ENCODE data around the gene EPHB2.

DNA sequence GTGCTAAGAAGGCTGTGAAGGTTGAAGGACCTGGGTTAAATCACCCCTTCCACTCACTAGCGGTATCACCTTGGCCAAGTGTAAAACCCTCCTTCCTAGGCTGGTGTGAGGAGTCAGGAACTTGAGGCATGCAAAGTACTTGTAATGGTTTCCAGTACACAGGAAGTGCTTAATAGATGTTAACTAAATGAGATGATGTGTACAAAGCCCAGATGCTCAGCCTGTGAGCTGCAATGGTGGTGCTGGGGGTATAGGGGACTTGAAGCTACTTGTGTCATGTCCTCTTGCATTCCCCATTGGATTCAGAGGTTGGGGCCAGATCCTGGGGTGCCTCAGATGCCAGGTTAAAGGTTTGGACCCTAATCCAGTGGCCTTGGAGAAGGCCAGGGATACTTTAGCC is 75.5 kb downstream of the EPHB2 start:
- TF ChIP-seq, protein P1, sequence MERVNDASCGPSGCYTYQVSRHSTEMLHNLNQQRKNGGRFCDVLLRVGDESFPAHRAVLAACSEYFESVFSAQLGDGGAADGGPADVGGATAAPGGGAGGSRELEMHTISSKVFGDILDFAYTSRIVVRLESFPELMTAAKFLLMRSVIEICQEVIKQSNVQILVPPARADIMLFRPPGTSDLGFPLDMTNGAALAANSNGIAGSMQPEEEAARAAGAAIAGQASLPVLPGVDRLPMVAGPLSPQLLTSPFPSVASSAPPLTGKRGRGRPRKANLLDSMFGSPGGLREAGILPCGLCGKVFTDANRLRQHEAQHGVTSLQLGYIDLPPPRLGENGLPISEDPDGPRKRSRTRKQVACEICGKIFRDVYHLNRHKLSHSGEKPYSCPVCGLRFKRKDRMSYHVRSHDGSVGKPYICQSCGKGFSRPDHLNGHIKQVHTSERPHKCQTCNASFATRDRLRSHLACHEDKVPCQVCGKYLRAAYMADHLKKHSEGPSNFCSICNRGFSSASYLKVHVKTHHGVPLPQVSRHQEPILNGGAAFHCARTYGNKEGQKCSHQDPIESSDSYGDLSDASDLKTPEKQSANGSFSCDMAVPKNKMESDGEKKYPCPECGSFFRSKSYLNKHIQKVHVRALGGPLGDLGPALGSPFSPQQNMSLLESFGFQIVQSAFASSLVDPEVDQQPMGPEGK (tag by site-specific recombination; IDR thresholded peaks at IDR 0.05), result no peak
- TF ChIP-seq, protein P2, sequence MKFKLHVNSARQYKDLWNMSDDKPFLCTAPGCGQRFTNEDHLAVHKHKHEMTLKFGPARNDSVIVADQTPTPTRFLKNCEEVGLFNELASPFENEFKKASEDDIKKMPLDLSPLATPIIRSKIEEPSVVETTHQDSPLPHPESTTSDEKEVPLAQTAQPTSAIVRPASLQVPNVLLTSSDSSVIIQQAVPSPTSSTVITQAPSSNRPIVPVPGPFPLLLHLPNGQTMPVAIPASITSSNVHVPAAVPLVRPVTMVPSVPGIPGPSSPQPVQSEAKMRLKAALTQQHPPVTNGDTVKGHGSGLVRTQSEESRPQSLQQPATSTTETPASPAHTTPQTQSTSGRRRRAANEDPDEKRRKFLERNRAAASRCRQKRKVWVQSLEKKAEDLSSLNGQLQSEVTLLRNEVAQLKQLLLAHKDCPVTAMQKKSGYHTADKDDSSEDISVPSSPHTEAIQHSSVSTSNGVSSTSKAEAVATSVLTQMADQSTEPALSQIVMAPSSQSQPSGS (tag by site-specific recombination; IDR thresholded peaks at IDR 0.05; ENCODE audit: low read depth), result no peak
- TF ChIP-seq, protein P3, sequence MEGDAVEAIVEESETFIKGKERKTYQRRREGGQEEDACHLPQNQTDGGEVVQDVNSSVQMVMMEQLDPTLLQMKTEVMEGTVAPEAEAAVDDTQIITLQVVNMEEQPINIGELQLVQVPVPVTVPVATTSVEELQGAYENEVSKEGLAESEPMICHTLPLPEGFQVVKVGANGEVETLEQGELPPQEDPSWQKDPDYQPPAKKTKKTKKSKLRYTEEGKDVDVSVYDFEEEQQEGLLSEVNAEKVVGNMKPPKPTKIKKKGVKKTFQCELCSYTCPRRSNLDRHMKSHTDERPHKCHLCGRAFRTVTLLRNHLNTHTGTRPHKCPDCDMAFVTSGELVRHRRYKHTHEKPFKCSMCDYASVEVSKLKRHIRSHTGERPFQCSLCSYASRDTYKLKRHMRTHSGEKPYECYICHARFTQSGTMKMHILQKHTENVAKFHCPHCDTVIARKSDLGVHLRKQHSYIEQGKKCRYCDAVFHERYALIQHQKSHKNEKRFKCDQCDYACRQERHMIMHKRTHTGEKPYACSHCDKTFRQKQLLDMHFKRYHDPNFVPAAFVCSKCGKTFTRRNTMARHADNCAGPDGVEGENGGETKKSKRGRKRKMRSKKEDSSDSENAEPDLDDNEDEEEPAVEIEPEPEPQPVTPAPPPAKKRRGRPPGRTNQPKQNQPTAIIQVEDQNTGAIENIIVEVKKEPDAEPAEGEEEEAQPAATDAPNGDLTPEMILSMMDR (tag by site-specific recombination; IDR thresholded peaks at IDR 0.05), result no peak
- TF ChIP-seq TCF7L2 (IDR thresholded peaks at IDR 0.05; ENCODE audit: borderline replicate concordance, low read depth, low read length), result no peak
- TF ChIP-seq ZNF354C (tag by site-specific recombination; IDR thresholded peaks at IDR 0.05; ENCODE audit: borderline replicate concordance, low read depth), result no peak
- TF ChIP-seq, protein P4, sequence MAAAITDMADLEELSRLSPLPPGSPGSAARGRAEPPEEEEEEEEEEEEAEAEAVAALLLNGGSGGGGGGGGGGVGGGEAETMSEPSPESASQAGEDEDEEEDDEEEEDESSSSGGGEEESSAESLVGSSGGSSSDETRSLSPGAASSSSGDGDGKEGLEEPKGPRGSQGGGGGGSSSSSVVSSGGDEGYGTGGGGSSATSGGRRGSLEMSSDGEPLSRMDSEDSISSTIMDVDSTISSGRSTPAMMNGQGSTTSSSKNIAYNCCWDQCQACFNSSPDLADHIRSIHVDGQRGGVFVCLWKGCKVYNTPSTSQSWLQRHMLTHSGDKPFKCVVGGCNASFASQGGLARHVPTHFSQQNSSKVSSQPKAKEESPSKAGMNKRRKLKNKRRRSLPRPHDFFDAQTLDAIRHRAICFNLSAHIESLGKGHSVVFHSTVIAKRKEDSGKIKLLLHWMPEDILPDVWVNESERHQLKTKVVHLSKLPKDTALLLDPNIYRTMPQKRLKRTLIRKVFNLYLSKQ (tag by site-specific recombination; IDR thresholded peaks at IDR 0.05; ENCODE audit: borderline replicate concordance), result no peak
- TF ChIP-seq, protein P5, sequence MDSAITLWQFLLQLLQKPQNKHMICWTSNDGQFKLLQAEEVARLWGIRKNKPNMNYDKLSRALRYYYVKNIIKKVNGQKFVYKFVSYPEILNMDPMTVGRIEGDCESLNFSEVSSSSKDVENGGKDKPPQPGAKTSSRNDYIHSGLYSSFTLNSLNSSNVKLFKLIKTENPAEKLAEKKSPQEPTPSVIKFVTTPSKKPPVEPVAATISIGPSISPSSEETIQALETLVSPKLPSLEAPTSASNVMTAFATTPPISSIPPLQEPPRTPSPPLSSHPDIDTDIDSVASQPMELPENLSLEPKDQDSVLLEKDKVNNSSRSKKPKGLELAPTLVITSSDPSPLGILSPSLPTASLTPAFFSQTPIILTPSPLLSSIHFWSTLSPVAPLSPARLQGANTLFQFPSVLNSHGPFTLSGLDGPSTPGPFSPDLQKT (IDR thresholded peaks at IDR 0.05; ENCODE audit: borderline replicate concordance, low read depth, low read length), result no peak
- TF ChIP-seq YY1 (tag by site-specific recombination; IDR thresholded peaks at IDR 0.05), result no peak

All from HEK293 (cell line).